A673 (cell line): ENCODE results near the gene C1R.

Source experiments
- CTCF ChIP-seq: fragments of 300-800, 200-600 bp; sonication (generic); conservative IDR thresholded peaks from 2 replicates; pipeline ENCODE4 v1.5.1; 2017; ENCODE audit warnings: low read depth, mild to moderate bottlenecking, antibody characterized with exemption, low read length, moderate library complexity, mixed read lengths
- EZH2 ChIP-seq: fragments of 200-600 bp; sonication (generic); IDR thresholded peaks from 2 replicates; pipeline ENCODE4 v1.6.1; 2017; ENCODE audit warnings: borderline replicate concordance, low read depth, mild to moderate bottlenecking, mixed read lengths, antibody characterized with exemption, low read length; ENCODE audit not compliant: poor library complexity, severe bottlenecking

GRCh38 chr12:7121324-7121723 lies 29.1 kb upstream of the C1R start:
- TF ChIP-seq CTCF (no peak), EZH2 (no peak)
